WTC11 (cell line): ENCODE results near the gene ZNF586.

Experiments used
- CREB1 ChIP-seq: sonication (generic); formaldehyde crosslinking; IDR thresholded peaks from 2 replicates; pipeline ENCODE4 v1.8.0; 2023; ENCODE audit warnings: mild to moderate bottlenecking, missing genetic modification reagents
- CTCF ChIP-seq: fragments of 200-600 bp; IDR thresholded peaks from 2 replicates; pipeline ENCODE4 v1.8.0; 2022; ENCODE audit warnings: antibody characterized with exemption
- ESRRA ChIP-seq: sonication (generic); formaldehyde crosslinking; IDR thresholded peaks from 2 replicates; pipeline ENCODE4 v1.8.1; 2022; ENCODE audit warnings: mild to moderate bottlenecking, missing genetic modification reagents, borderline replicate concordance
- FOXP4 ChIP-seq: sonication (generic); formaldehyde crosslinking; IDR thresholded peaks from 2 replicates; pipeline ENCODE4 v1.8.0; 2022; ENCODE audit warnings: mild to moderate bottlenecking, missing genetic modification reagents
- HMGXB4 ChIP-seq: sonication (generic); formaldehyde crosslinking; IDR thresholded peaks from 2 replicates; pipeline ENCODE4 v1.8.1; 2023; ENCODE audit warnings: mild to moderate bottlenecking, moderate library complexity, missing genetic modification reagents
- IRF1 ChIP-seq: sonication (generic); formaldehyde crosslinking; IDR thresholded peaks from 2 replicates; pipeline ENCODE4 v1.8.0; 2023; ENCODE audit warnings: missing genetic modification reagents
- PRDM15 ChIP-seq: sonication (generic); formaldehyde crosslinking; IDR thresholded peaks from 2 replicates; pipeline ENCODE4 v1.8.0; 2022; ENCODE audit warnings: missing genetic modification reagents
- STAT6 ChIP-seq: sonication (generic); formaldehyde crosslinking; conservative IDR thresholded peaks from 2 replicates; pipeline ENCODE4 v1.8.1; 2023; ENCODE audit warnings: mild to moderate bottlenecking, low read depth, missing genetic modification reagents, moderate library complexity
- ZNF138 ChIP-seq: sonication (generic); formaldehyde crosslinking; conservative IDR thresholded peaks from 2 replicates; pipeline ENCODE4 v1.8.1; 2022; ENCODE audit warnings: mild to moderate bottlenecking, moderate library complexity, missing genetic modification reagents
- ZNF263 ChIP-seq: sonication (generic); formaldehyde crosslinking; IDR thresholded peaks from 2 replicates; pipeline ENCODE4 v1.8.1; 2022; ENCODE audit warnings: low read depth, mild to moderate bottlenecking, moderate library complexity, missing genetic modification reagents
- ZNF281 ChIP-seq: sonication (generic); formaldehyde crosslinking; IDR thresholded peaks from 2 replicates; pipeline ENCODE4 v1.8.0; 2023; ENCODE audit warnings: mild to moderate bottlenecking, missing genetic modification reagents

- TF ChIP-seq STAT6 (CRISPR knock-in tag): no peak
- no peak for TF ChIP-seq ZNF263 (CRISPR knock-in tag)
- TF ChIP-seq CTCF: no peak
- no peak for TF ChIP-seq ZNF138
- TF ChIP-seq IRF1 (CRISPR knock-in tag): no peak
- no peak for TF ChIP-seq ZNF281
- no peak for TF ChIP-seq ESRRA (CRISPR knock-in tag)
- TF ChIP-seq PRDM15 (CRISPR knock-in tag): no peak
- no peak for TF ChIP-seq FOXP4 (CRISPR knock-in tag)
- no peak for TF ChIP-seq HMGXB4
- no peak for TF ChIP-seq CREB1 (CRISPR knock-in tag)
These were observed 1.9 kb downstream of the ZNF586 start for GRCh38 chr19:57771417-57771816.
